Liver (tissue), 9 donors: ENCODE results near the gene SLC2A4. TPM values are rescaled to one million over a fixed set of nuclear protein-coding genes. Genes with fewer than 3 reads are reported as not detected.
A peak's percentile ranks its signal among the peaks of the same experiment; 100 is the strongest.

Source experiments
- DNase-seq: peaks from one replicate; pipeline ENCODE4 v3.0.0-alpha.2; 2017; ENCODE audit warnings: low spot score
- H3K27ac ChIP-seq, 2 donors: one replicate each; pipeline ENCODE4 v1.7.0; 2013; ENCODE audit warnings: inconsistent platforms in 2 of 2, low read length in 2 of 2, control low read depth in 1 of 2, low read depth in 1 of 2, mild to moderate bottlenecking in 1 of 2
- H3K27me3 ChIP-seq, 4 donors: one replicate each; pipeline versions ENCODE4 v1.6.1 to v1.7.0; 2013; ENCODE audit warnings: low read length in 3 of 4, inconsistent platforms in 1 of 4, mild to moderate bottlenecking in 1 of 4, moderate library complexity in 1 of 4; ENCODE audit not compliant: control insufficient read depth in 4 of 4, insufficient read depth in 4 of 4
- H3K36me3 ChIP-seq, 4 donors: one replicate each; pipeline versions ENCODE4 v1.6.1 to v1.7.0; 2013; ENCODE audit warnings: low read length in 3 of 4, mild to moderate bottlenecking in 3 of 4, low read depth in 1 of 4, moderate library complexity in 1 of 4; ENCODE audit not compliant: control insufficient read depth in 4 of 4, insufficient read depth in 3 of 4
- H3K4me1 ChIP-seq, 4 donors: one replicate each; pipeline versions ENCODE4 v1.6.1 to v1.7.0; 2013; ENCODE audit warnings: low read length in 3 of 4, mild to moderate bottlenecking in 3 of 4, moderate library complexity in 1 of 4; ENCODE audit not compliant: control insufficient read depth in 4 of 4, insufficient read depth in 4 of 4
- H3K4me3 ChIP-seq, 3 donors: one replicate each; pipeline versions ENCODE4 v1.6.1 to v1.7.0; 2013; ENCODE audit warnings: low read length in 3 of 3, control low read depth in 1 of 3, low read depth in 1 of 3, mild to moderate bottlenecking in 1 of 3
- H3K9ac ChIP-seq, 2 donors: one replicate each; pipeline ENCODE4 v1.7.0; 2013; ENCODE audit warnings: low read length in 2 of 2, mild to moderate bottlenecking in 2 of 2, moderate library complexity in 2 of 2, control low read depth in 1 of 2, low read depth in 1 of 2
- H3K9me3 ChIP-seq, 4 donors: one replicate each; pipeline versions ENCODE4 v1.6.1 to v1.7.0; 2013; ENCODE audit warnings: low read length in 3 of 4; ENCODE audit not compliant: control insufficient read depth in 4 of 4
- ATF3 ChIP-seq: IDR thresholded peaks from 2 replicates; pipeline ENCODE4 v1.6.1; 2016; ENCODE audit warnings: antibody characterized with exemption
- CTCF ChIP-seq: fragments of 150-350 bp; IDR thresholded peaks from 2 replicates; pipeline ENCODE4 v1.5.1; 2017; ENCODE audit warnings: improper control_type of control experiment, low read depth, low read length; ENCODE audit not compliant: missing input control
- EGR1 ChIP-seq, 2 donors: IDR thresholded peaks; 2 replicates each; pipeline ENCODE4 v1.6.1; 2016 to 2018; ENCODE audit warnings: antibody characterized with exemption in 2 of 2, low read depth in 2 of 2
- FOXA1 ChIP-seq: IDR thresholded peaks from 2 replicates; pipeline ENCODE4 v1.6.1; 2016; ENCODE audit warnings: antibody characterized with exemption
- FOXA2 ChIP-seq: IDR thresholded peaks from 2 replicates; pipeline ENCODE4 v1.6.1; 2016; ENCODE audit warnings: antibody characterized with exemption
- GABPA ChIP-seq, 2 donors: IDR thresholded peaks in 1 of 2; conservative IDR thresholded peaks in 1 of 2; 2 replicates each; pipeline ENCODE4 v1.6.1; 2016; ENCODE audit warnings: antibody characterized with exemption in 2 of 2, mild to moderate bottlenecking in 1 of 2, moderate library complexity in 1 of 2
- HNF4A ChIP-seq, 2 donors: conservative IDR thresholded peaks; 2 replicates each; pipeline ENCODE4 v1.6.1; 2016; ENCODE audit warnings: antibody characterized with exemption in 2 of 2, mild to moderate bottlenecking in 2 of 2
- HNF4G ChIP-seq: IDR thresholded peaks from 2 replicates; pipeline ENCODE4 v1.6.1; 2016; ENCODE audit warnings: antibody characterized with exemption
- JUND ChIP-seq, 2 donors: IDR thresholded peaks; 2 replicates each; pipeline ENCODE4 v1.6.1; 2016; ENCODE audit warnings: antibody characterized with exemption in 2 of 2
- MAX ChIP-seq: IDR thresholded peaks from 2 replicates; pipeline ENCODE4 v1.6.1; 2016; ENCODE audit warnings: antibody characterized with exemption
- NR2F2 ChIP-seq: IDR thresholded peaks from 2 replicates; pipeline ENCODE4 v1.6.1; 2016; ENCODE audit warnings: antibody characterized with exemption
- RAD21 ChIP-seq, 2 donors: IDR thresholded peaks; 2 replicates each; pipeline ENCODE4 v1.6.1; 2016; ENCODE audit warnings: antibody characterized with exemption in 2 of 2, mild to moderate bottlenecking in 2 of 2
- REST ChIP-seq: IDR thresholded peaks from 2 replicates; pipeline ENCODE4 v1.6.1; 2016; ENCODE audit warnings: antibody characterized with exemption, mild to moderate bottlenecking
- RXRA ChIP-seq, 2 donors: IDR thresholded peaks; 2 replicates each; pipeline ENCODE4 v1.6.1; 2017 to 2018; ENCODE audit warnings: antibody characterized with exemption in 2 of 2, mild to moderate bottlenecking in 1 of 2
- SP1 ChIP-seq: IDR thresholded peaks from 2 replicates; pipeline ENCODE4 v1.6.1; 2018; ENCODE audit warnings: antibody characterized with exemption, mild to moderate bottlenecking
- TAF1 ChIP-seq: conservative IDR thresholded peaks from 2 replicates; pipeline ENCODE4 v1.6.1; 2016; ENCODE audit warnings: antibody characterized with exemption, mild to moderate bottlenecking
- YY1 ChIP-seq: IDR thresholded peaks from 2 replicates; pipeline ENCODE4 v1.6.1; 2016; ENCODE audit warnings: antibody characterized with exemption, mild to moderate bottlenecking
- WGBS: extraction: QIAGEN DNeasy Blood & Tissue Kit; methylation state at CpG from one replicate; pipeline ENCODE4 v1.1.7; 2013; 5-methylcytosine and 5-hydroxymethylcytosine counted together
- polyA plus RNA-seq, 2 donors: library from polyadenylated mRNA; stranded (reverse) in 1 of 2; unstranded in 1 of 2; fragments of 200-250 nt in 1 of 2; fragments of >200 nt in 1 of 2; fragmentation: Nextera tagmentation in 1 of 2; extraction: Ambion mirVana in 1 of 2; gene quantifications; one replicate each; pipeline versions ENCODE4 v1.2.1 to v1.2.3, GENCODE V29; 2013 to 2015
- total RNA-seq, 2 donors: library from RNA; depleted of rRNA; stranded (reverse); fragments of >200 nt; gene quantifications; one replicate each; pipeline ENCODE4 v1.2.3, GENCODE V29; 2014
- donor health status: healthy.
- donor health status: healthy.
- donor health status: healthy.
- donor health status: healthy.
- donor health status: healthy.

The SLC2A4 gene
- total and polyA plus RNA-seq, 4 donors: 0.42 to 10.6 (median 1.6) TPM

- peaks cover 2 to 50% (median 35%) of the 10 kb centered on the region in 4 donors for H3K4me1 ChIP-seq
- H3K4me3 ChIP-seq: peak overlapping the region in 2 of 3 donors; percentile 19 to 91
- no peaks in the 10 kb centered on the region for H3K27me3 ChIP-seq
- peaks cover 7 to 31% (median 18%) of the 10 kb centered on the region in 4 donors for H3K36me3 ChIP-seq
- WGBS: 68% methylated on average over 4 of the region's 4 CpGs
- no peak for DNase-seq
- no peak overlapping the region for H3K9ac ChIP-seq
- H3K27ac ChIP-seq: peak overlapping the region; percentile 98 to 99
- TF ChIP-seq YY1: no peak
- TF ChIP-seq RXRA (IDR thresholded peaks at IDR 0.05): no peak
- no peak for TF ChIP-seq EGR1 (IDR thresholded peaks at IDR 0.05; ENCODE audit: low read depth in 2 of 2)
- TF ChIP-seq NR2F2: no peak
- TF ChIP-seq RAD21 (IDR thresholded peaks at IDR 0.05): no peak
- no peak for TF ChIP-seq TAF1
- no peak for TF ChIP-seq REST
- TF ChIP-seq FOXA1: no peak
- no peak for TF ChIP-seq ATF3
- TF ChIP-seq HNF4A (conservative IDR thresholded peaks at IDR 0.05): no peak
- TF ChIP-seq GABPA (IDR thresholded peaks at IDR 0.05 in 1 of 2, conservative IDR thresholded peaks at IDR 0.05 in 1 of 2): no peak
- TF ChIP-seq SP1: no peak
- TF ChIP-seq FOXA2: no peak
- no peak for TF ChIP-seq JUND (IDR thresholded peaks at IDR 0.05)
- TF ChIP-seq CTCF: no peak
- TF ChIP-seq HNF4G: no peak
- no peaks in the 10 kb centered on the region for H3K9me3 ChIP-seq
Measured at GRCh38 chr17:7240375-7240774, 41.1 kb upstream of the SLC2A4 start.

GRCh38 chr17:7241090-7241733 lies 40.3 kb upstream of the SLC2A4 start:
- H3K9me3 ChIP-seq: no peaks in the 10 kb centered on the region
- TF ChIP-seq ATF3 (no peak), TAF1 (no peak), MAX (no peak), FOXA1 (no peak), REST (no peak), SP1 (no peak), YY1 (no peak), CTCF (no peak), NR2F2 (no peak), RAD21 (IDR thresholded peaks at IDR 0.05) (no peak), HNF4G (no peak), EGR1 (IDR thresholded peaks at IDR 0.05; ENCODE audit: low read depth in 2 of 2) (no peak)
- no peak for DNase-seq
- H3K4me3 ChIP-seq: peak overlapping the region; percentile 74 to 93 (median 91)
- H3K4me1 ChIP-seq: peaks cover 2 to 42% (median 30%) of the 10 kb centered on the region in 4 donors
- WGBS: 20% methylated on average over 9 of the region's 9 CpGs
- H3K36me3 ChIP-seq: peaks cover 5 to 29% (median 21%) of the 10 kb centered on the region in 4 donors
- peak overlapping the region; percentile 91 to 100 for H3K9ac ChIP-seq
- H3K27ac ChIP-seq: peak overlapping the region; percentile 98 to 99
- H3K27me3 ChIP-seq: no peaks in the 10 kb centered on the region
